HepG2 (cell line): Measurements from ENCODE around the gene YEATS4. TPM values are rescaled to one million over a fixed set of nuclear protein-coding genes. Genes with fewer than 3 reads are reported as not detected.

ENCODE experiments used
- ATAC-seq: fragments of 200-7000 bp; cut with Tn5 transposase; 3 replicates; pipeline ENCODE4 v1.9.1; 2020; ENCODE audit warnings: mild to moderate bottlenecking, moderate library complexity
- BruUV-seq: library from RNA; stranded (reverse); fragments of 400-500 nt; replicated peaks from 2 replicates; lab custom pipeline; 2021; lab: Mats Ljungman, UMichigan
- CTCF ChIA-PET: fragments of 300-600 bp; formaldehyde crosslinking; extraction: SDS; loops from one replicate; lab custom pipeline; 2021; ENCODE audit warnings: low total read pairs, inconsistent platforms, low intra/inter-chr PET ratio; lab: Yijun Ruan, JAX
- POLR2A ChIA-PET: fragments of 350-600 bp; sonication (Branson Sonifier 250); formaldehyde crosslinking; loops from one replicate; lab custom pipeline; 2020; ENCODE audit warnings: antibody characterized with exemption, inconsistent platforms; lab: Yijun Ruan, JAX
- DNase-seq: peaks from one replicate; pipeline ENCODE4 v3.0.0-alpha.2; 2015; ENCODE audit warnings: low spot score
- FAIRE-seq: peaks from 3 replicates; lab custom pipeline; 2011; peaks lifted over from hg19 to GRCh38; lab: Jason Lieb, UNC
- H2AFZ ChIP-seq: one replicate; pipeline ENCODE4 v1.6.1; 2011; ENCODE audit warnings: low read length, inconsistent platforms
- H3K27ac ChIP-seq: fragments of 300-600 bp; 3 replicates; pipeline ENCODE4 v1.8.0; 2011; ENCODE audit warnings: mixed run types, mild to moderate bottlenecking, mixed read lengths, low read length, inconsistent platforms; ENCODE audit not compliant: insufficient read depth; ENCODE audit errors: extremely low read length
- H3K27me3 ChIP-seq, 2 experiments: fragments of 200-600 bp in 1 of 2; 2 replicates in 1 of 2; 3 replicates in 1 of 2; pipeline versions ENCODE4 v1.6.0 to v1.8.0; 2011; ENCODE audit warnings: low read length in 2 of 2, mild to moderate bottlenecking in 2 of 2, moderate library complexity in 2 of 2, inconsistent platforms in 1 of 2; ENCODE audit not compliant: insufficient read depth in 2 of 2, control insufficient read depth in 1 of 2
- H3K36me3 ChIP-seq, 2 experiments: fragments of 200-600 bp in 1 of 2; replicated peaks in 1 of 2; 2 replicates in 1 of 2; 3 replicates in 1 of 2; pipeline versions ENCODE4 v1.5.1 to v1.8.0; 2011; ENCODE audit warnings: low read length in 2 of 2, inconsistent platforms in 1 of 2; ENCODE audit not compliant: insufficient read depth in 2 of 2, control insufficient read depth in 1 of 2
- H3K4me1 ChIP-seq: 2 replicates; pipeline ENCODE4 v1.5.1; 2012; ENCODE audit warnings: low read length, inconsistent platforms; ENCODE audit not compliant: insufficient read depth
- H3K4me2 ChIP-seq: 2 replicates; pipeline ENCODE4 v1.6.0; 2011; ENCODE audit warnings: low read depth, low read length, inconsistent platforms
- H3K4me3 ChIP-seq, 3 experiments: fragments of 200-600 bp in 1 of 3; sonication (generic), shearing (Covaris generic) in 1 of 3; replicated peaks in 1 of 3; 2 replicates each; pipeline ENCODE4 v1.5.1; 2011 to 2016; ENCODE audit warnings: low read length in 3 of 3, inconsistent platforms in 2 of 3, low read depth in 2 of 3, mild to moderate bottlenecking in 2 of 3, control low read depth in 1 of 3, mixed read lengths in 1 of 3; ENCODE audit not compliant: insufficient read depth in 1 of 3
- H3K79me2 ChIP-seq: one replicate; pipeline ENCODE4 v1.6.1; 2011; ENCODE audit warnings: low read length, inconsistent platforms; ENCODE audit not compliant: insufficient read depth
- H3K9ac ChIP-seq: 2 replicates; pipeline ENCODE4 v1.6.0; 2011; ENCODE audit warnings: mild to moderate bottlenecking, low read depth, low read length, inconsistent platforms; ENCODE audit not compliant: insufficient read depth
- H3K9me3 ChIP-seq: 2 replicates; pipeline ENCODE4 v1.5.1; 2012; ENCODE audit warnings: mild to moderate bottlenecking, low read length
- H4K20me1 ChIP-seq: 2 replicates; pipeline ENCODE4 v1.6.0; 2011; ENCODE audit warnings: inconsistent platforms, mild to moderate bottlenecking, low read length, moderate library complexity; ENCODE audit not compliant: insufficient read depth
- FOXK1 ChIP-seq: sonication (generic); formaldehyde crosslinking; IDR thresholded peaks from 2 replicates; pipeline ENCODE4 v1.4.0; 2020; ENCODE audit warnings: low read depth, missing genetic modification reagents, borderline replicate concordance
- KDM4B ChIP-seq: sonication (generic); formaldehyde crosslinking; IDR thresholded peaks from 2 replicates; pipeline ENCODE4 v1.4.0; 2020; ENCODE audit warnings: missing genetic modification reagents
- NCOA2 ChIP-seq: sonication (generic); formaldehyde crosslinking; IDR thresholded peaks from 2 replicates; pipeline ENCODE4 v1.8.0; 2022; ENCODE audit warnings: inconsistent platforms
- POLR2G ChIP-seq: fragments of 200-400 bp; formaldehyde crosslinking; IDR thresholded peaks from 2 replicates; pipeline ENCODE4 v1.6.1; 2018; ENCODE audit warnings: mild to moderate bottlenecking, low read depth, low read length, moderate library complexity
- PRMT3 ChIP-seq: sonication (generic); formaldehyde crosslinking; IDR thresholded peaks from 2 replicates; pipeline ENCODE4 v1.8.1; 2022; ENCODE audit warnings: low read depth, mild to moderate bottlenecking, moderate library complexity, missing genetic modification reagents, borderline replicate concordance
- SALL1 ChIP-seq: sonication (generic); formaldehyde crosslinking; IDR thresholded peaks from 2 replicates; pipeline ENCODE4 v1.8.0; 2022; ENCODE audit warnings: mild to moderate bottlenecking, missing genetic modification reagents
- SOX5 ChIP-seq: IDR thresholded peaks from 2 replicates; pipeline ENCODE4 v1.6.1; 2016; ENCODE audit warnings: borderline replicate concordance
- TAF1 ChIP-seq: sonication (generic); formaldehyde crosslinking; IDR thresholded peaks from 2 replicates; pipeline ENCODE4 v1.4.0; 2020; ENCODE audit warnings: missing genetic modification reagents
- THRA ChIP-seq: sonication (generic); formaldehyde crosslinking; IDR thresholded peaks from 2 replicates; pipeline ENCODE4 v1.4.0; 2020; ENCODE audit warnings: missing genetic modification reagents, borderline replicate concordance
- ZBTB39 ChIP-seq: sonication (generic); formaldehyde crosslinking; IDR thresholded peaks from 2 replicates; pipeline ENCODE4 v1.5.0; 2020; ENCODE audit warnings: missing genetic modification reagents
- ZFP37 ChIP-seq: sonication (generic); formaldehyde crosslinking; IDR thresholded peaks from 2 replicates; pipeline ENCODE4 v1.4.0; 2020; ENCODE audit warnings: missing genetic modification reagents, borderline replicate concordance
- ZGPAT ChIP-seq: IDR thresholded peaks from 2 replicates; pipeline ENCODE4 v1.6.1; 2016; ENCODE audit warnings: mild to moderate bottlenecking
- ZNF124 ChIP-seq: sonication (generic); formaldehyde crosslinking; IDR thresholded peaks from 2 replicates; pipeline ENCODE4 v1.4.0; 2020; ENCODE audit warnings: missing genetic modification reagents
- ZNF280D ChIP-seq: sonication (generic); formaldehyde crosslinking; IDR thresholded peaks from 2 replicates; pipeline ENCODE4 v1.5.1; 2020; ENCODE audit warnings: mild to moderate bottlenecking, missing genetic modification reagents
- ZNF441 ChIP-seq: sonication (generic); formaldehyde crosslinking; IDR thresholded peaks from 2 replicates; pipeline ENCODE4 v1.7.0; 2021; ENCODE audit warnings: missing genetic modification reagents, borderline replicate concordance
- WGBS: methylation state at CpG from one replicate; pipeline ENCODE4 v1.1.6; 2017; ENCODE audit warnings: low lambda C conversion rate; 5-methylcytosine and 5-hydroxymethylcytosine counted together
- in situ Hi-C: cut with HindIII; loops from 2 replicates; pipeline ENCODE4 v1.10.0; 2017; ENCODE audit warnings: low pct_unique_long_range_greater_than_20kb; ENCODE audit not compliant: extremely low pct_ligation_motif_present
- intact Hi-C: fragments of 100-400 bp; cut with micrococcal nuclease; formaldehyde crosslinking; loops from one replicate; pipeline ENCODE4 v1.10.0; 2022; ENCODE audit not compliant: unreplicated experiment
- polyA plus RNA-seq, 8 experiments: library from polyadenylated mRNA; depleted of rRNA in 3 of 8; stranded (reverse) in 7 of 8; unstranded in 1 of 8; fragments of >200 nt; fragmentation: Illumina TruSeq in 4 of 8; extraction: Trizol in 4 of 8; gene quantifications; 2 replicates each; pipeline versions ENCODE4 v1.2.1 to v1.2.3, GENCODE V29; 2011 to 2016; ENCODE audit warnings: low read depth in 4 of 8, missing spikeins in 1 of 8, mixed read lengths in 1 of 8; ENCODE audit not compliant: insufficient read depth in 1 of 8
- total RNA-seq, 5 experiments: library from RNA; depleted of rRNA; stranded (reverse); fragments of >200 nt; fragmentation: Illumina TruSeq; extraction: Trizol; gene quantifications; 2 replicates each; pipeline ENCODE4 v1.2.3, GENCODE V29; 2016; ENCODE audit warnings: low read depth in 1 of 5

Gene YEATS4
- total and polyA plus RNA-seq, 2 of the 13 experiments (the other 11 are each of a cell fraction or from before 2014, with no cell fraction given) = 16.8 to 45.0 TPM

GRCh38 chr12:69329669-69330428 lies 29.7 kb upstream of the YEATS4 start:
- Histone ChIP-seq H3K9me3 (no peaks in the 10 kb centered on the region), H3K4me3 (peak overlapping the region; percentile 64 to 97 (median 88)), H3K27me3 (no peaks in the 10 kb centered on the region; a peak in 1 of 5 replicates), H2AFZ (no peak overlapping the region), H3K27ac (peak overlapping the region; percentile 99), H3K79me2 (peaks cover 49% of the 10 kb centered on the region), H3K4me2 (peak overlapping the region; percentile 89), H3K4me1 (peaks cover 69% of the 10 kb centered on the region), H3K9ac (peak overlapping the region; percentile 98), H4K20me1 (no peaks in the 10 kb centered on the region), H3K36me3 (peaks cover 4 to 7% of the 10 kb centered on the region in 2 experiments)
- FAIRE-seq = no peak
- ChIA-PET CTCF (no interaction called here), POLR2A (interaction anchor here (0.9 to 11.9 kb wide), 5 partner anchors 8 to 28 kb away, joined by 3 to 229 read pairs (median 19); partner anchors contain the start of gene LYZ)
- in situ Hi-C loops (no loop called here), intact Hi-C loops (loop anchor here (10.0 kb wide), 1 partner anchor 175 kb away; no protein-coding TSS in a partner anchor)
- peak; percentile 41 for ATAC-seq
- DNase-seq = peak; percentile 71
- no TSS peak for BruUV-seq
- 5% methylated on average over 8 of the region's 8 CpGs for WGBS
- TF ChIP-seq FOXK1 (CRISPR knock-in tag) = peak; percentile 59; the same call in 1 of the 2 replicates
- TF ChIP-seq TAF1 (CRISPR knock-in tag) = peak; percentile 50; the same call in 1 of the 2 replicates
- peak; percentile 50 for TF ChIP-seq POLR2G
- no peak for TF ChIP-seq ZBTB39 (CRISPR knock-in tag)
- peak; percentile 47; the same call in 1 of the 2 replicates for TF ChIP-seq ZNF441 (CRISPR knock-in tag)
- 0 out of 2 replicates have a peak, but pooled peaks have one; percentile 22 for TF ChIP-seq ZNF280D (CRISPR knock-in tag)
- peak; percentile 26; the same call in 1 of the 2 replicates for TF ChIP-seq SALL1 (CRISPR knock-in tag)
- TF ChIP-seq ZFP37 (CRISPR knock-in tag) = no peak
- peak; percentile 41 for TF ChIP-seq ZGPAT (CRISPR knock-in tag)
- TF ChIP-seq NCOA2 (CRISPR knock-in tag) = 0 out of 2 replicates have a peak, but pooled peaks have one; percentile 11
- TF ChIP-seq PRMT3 = no peak
- TF ChIP-seq ZNF124 = no peak
- no peak for TF ChIP-seq KDM4B (CRISPR knock-in tag)
- TF ChIP-seq THRA = no peak
- TF ChIP-seq SOX5 (CRISPR knock-in tag) = peak; percentile 15; the same call in 1 of the 2 replicates
